OCI-LY1 (cell line): ENCODE results near the gene GALR1.

Experiments
- H2AFZ ChIP-seq: fragments of 200-600 bp; sonication (generic), shearing (Covaris generic); 2 replicates; pipeline ENCODE4 v1.6.0; 2014; ENCODE audit warnings: antibody characterized with exemption, mild to moderate bottlenecking, low read length
- H3F3A ChIP-seq: fragments of 200-600 bp; sonication (generic), shearing (Covaris generic); 2 replicates; pipeline ENCODE4 v1.6.0; 2014; ENCODE audit warnings: mild to moderate bottlenecking, antibody characterized with exemption, low read length, moderate library complexity; ENCODE audit not compliant: insufficient read depth
- H3K27ac ChIP-seq: fragments of 200-600 bp; sonication (generic); 2 replicates; pipeline ENCODE4 v1.5.1; 2014; ENCODE audit warnings: low read length, mixed run types, mild to moderate bottlenecking, low read depth; ENCODE audit not compliant: poor library complexity, severe bottlenecking
- H3K27me3 ChIP-seq: fragments of 200-600 bp; sonication (generic); 2 replicates; pipeline ENCODE4 v1.6.0; 2014; ENCODE audit warnings: antibody characterized with exemption, mild to moderate bottlenecking, low read length, moderate library complexity; ENCODE audit not compliant: insufficient read depth
- H3K36me3 ChIP-seq: fragments of 200-600 bp; sonication (generic); 2 replicates; pipeline ENCODE4 v1.6.1; 2014; ENCODE audit warnings: mild to moderate bottlenecking, antibody characterized with exemption, low read length, moderate library complexity, mixed read lengths; ENCODE audit not compliant: insufficient read depth
- H3K4me1 ChIP-seq: fragments of 200-600 bp; sonication (generic); 2 replicates; pipeline ENCODE4 v1.5.1; 2014; ENCODE audit warnings: mild to moderate bottlenecking, low read length, moderate library complexity; ENCODE audit not compliant: insufficient read depth, severe bottlenecking
- H3K4me2 ChIP-seq: fragments of 200-600 bp; sonication (generic), shearing (Covaris generic); 2 replicates; pipeline ENCODE4 v1.6.1; 2014; ENCODE audit warnings: low read length
- H3K4me3 ChIP-seq: fragments of 200-600 bp; sonication (generic); 2 replicates; pipeline ENCODE4 v1.5.1; 2014; ENCODE audit warnings: low read length, low read depth, mild to moderate bottlenecking, mixed read lengths; ENCODE audit not compliant: poor library complexity, severe bottlenecking
- H3K79me2 ChIP-seq: fragments of 200-600 bp; shearing (Covaris generic); 2 replicates; pipeline ENCODE4 v1.6.1; 2016; ENCODE audit warnings: mixed run types, low read length, mixed read lengths; ENCODE audit not compliant: insufficient read depth
- H3K9ac ChIP-seq: fragments of 200-600 bp; sonication (generic), shearing (Covaris generic); 2 replicates; pipeline ENCODE4 v1.6.1; 2014; ENCODE audit warnings: mild to moderate bottlenecking, low read length, mixed read lengths
- H3K9me2 ChIP-seq: fragments of 200-600 bp; sonication (generic), shearing (Covaris generic); 2 replicates; pipeline ENCODE4 v1.6.1; 2014; ENCODE audit warnings: low read depth, mild to moderate bottlenecking, low read length, mixed read lengths
- H3K9me3 ChIP-seq: fragments of 200-600 bp; shearing (Covaris generic); 2 replicates; pipeline ENCODE4 v1.6.1; 2014; ENCODE audit warnings: low read length, mixed read lengths
- H4K20me1 ChIP-seq: fragments of 200-600 bp; sonication (generic), shearing (Covaris generic); 2 replicates; pipeline ENCODE4 v1.6.0; 2016; ENCODE audit warnings: mild to moderate bottlenecking, low read length; ENCODE audit not compliant: insufficient read depth
- CTCF ChIP-seq: fragments of 200-600 bp; sonication (generic), shearing (Covaris generic); IDR thresholded peaks from 2 replicates; pipeline ENCODE4 v1.5.1; 2017; ENCODE audit warnings: mild to moderate bottlenecking, antibody characterized with exemption, low read length, moderate library complexity, mixed read lengths
- EZH2 ChIP-seq: fragments of 200-600 bp; sonication (generic), shearing (Covaris generic); IDR thresholded peaks from 2 replicates; pipeline ENCODE4 v1.8.0; 2017; ENCODE audit warnings: borderline replicate concordance, mixed run types, mild to moderate bottlenecking, antibody characterized with exemption, low read length, moderate library complexity, mixed read lengths

Gene GALR1

GRCh38 chr18:77203071-77203470 is 46.6 kb upstream of the GALR1 start:
- Histone ChIP-seq H3K36me3 (no peaks in the 10 kb centered on the region), H3K4me2 (no peak overlapping the region), H2AFZ (no peak overlapping the region), H3K27ac (no peak overlapping the region), H3K79me2 (no peaks in the 10 kb centered on the region), H3K4me3 (no peak overlapping the region), H3F3A (no peaks in the 10 kb centered on the region), H3K9me2 (no peaks in the 10 kb centered on the region), H3K9ac (no peak overlapping the region), H4K20me1 (no peaks in the 10 kb centered on the region), H3K4me1 (peaks cover 8% of the 10 kb centered on the region), H3K9me3 (no peaks in the 10 kb centered on the region), H3K27me3 (no peaks in the 10 kb centered on the region)
- TF ChIP-seq EZH2 (no peak), CTCF (no peak)

- Histone ChIP-seq H3K9me3 (no peaks in the 10 kb centered on the region), H3K4me2 (no peak overlapping the region), H3K27me3 (no peaks in the 10 kb centered on the region), H3K4me1 (peaks cover 16% of the 10 kb centered on the region), H3F3A (no peaks in the 10 kb centered on the region), H3K79me2 (no peaks in the 10 kb centered on the region), H2AFZ (no peak overlapping the region), H3K9ac (no peak overlapping the region), H4K20me1 (no peaks in the 10 kb centered on the region), H3K4me3 (no peak overlapping the region), H3K36me3 (no peaks in the 10 kb centered on the region), H3K9me2 (no peaks in the 10 kb centered on the region), H3K27ac (no peak overlapping the region)
- no peak for TF ChIP-seq CTCF
- no peak for TF ChIP-seq EZH2
Observed at GRCh38 chr18:77203851-77204250, 45.8 kb upstream of the GALR1 start.

DNA sequence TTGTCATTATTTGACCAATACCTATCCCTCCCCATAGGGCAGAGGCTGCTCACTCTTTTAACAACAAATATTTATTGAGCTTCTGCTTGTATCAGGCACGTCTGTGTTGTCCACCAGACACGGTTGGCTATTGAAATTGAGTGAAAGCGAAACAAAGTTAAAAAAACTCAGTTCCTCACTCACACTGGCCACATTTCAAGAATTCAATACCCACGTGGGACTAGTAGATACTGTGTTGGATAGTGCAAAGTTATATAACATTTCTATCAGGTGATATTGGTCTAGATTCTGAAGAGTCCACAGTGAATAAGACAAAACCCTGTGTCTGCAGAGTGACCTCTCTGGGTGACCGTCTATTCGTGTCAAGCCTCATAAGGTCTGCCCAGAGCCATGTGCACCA is 43.9 kb upstream of the GALR1 start:
- H3K27me3 ChIP-seq = no peaks in the 10 kb centered on the region
- no peaks in the 10 kb centered on the region for H3K9me3 ChIP-seq
- no peak overlapping the region for H3K9ac ChIP-seq
- H3K9me2 ChIP-seq = no peaks in the 10 kb centered on the region
- H3K79me2 ChIP-seq = no peaks in the 10 kb centered on the region
- H2AFZ ChIP-seq = no peak overlapping the region
- H3K36me3 ChIP-seq = no peaks in the 10 kb centered on the region
- TF ChIP-seq CTCF (no peak), EZH2 (no peak)
- no peaks in the 10 kb centered on the region for H3F3A ChIP-seq
- no peak overlapping the region for H3K27ac ChIP-seq
- H3K4me1 ChIP-seq = peaks cover 33% of the 10 kb centered on the region
- no peaks in the 10 kb centered on the region for H4K20me1 ChIP-seq
- H3K4me3 ChIP-seq = no peak overlapping the region
- H3K4me2 ChIP-seq = no peak overlapping the region
